ENCODE data around the gene WHRN. TPM values are rescaled to one million over a fixed set of nuclear protein-coding genes. Genes with fewer than 3 reads are reported as not detected.

The WHRN gene
- total RNA-seq, 5 donors from 2014 or later (not counting 1 experiment from before 2014, with no cell fraction given): 11.4 to 46.0 (median 13.0) TPM

GRCh38 chr9:114488398-114489129, 16.7 kb downstream of the WHRN start:
- ATAC-seq (replicated peaks in 1 of 4): no peak
- Mint-ChIP-seq H3K4me3 (no peak overlapping the region), H3K9me3 (no peaks in the 10 kb centered on the region), H3K4me1 (peaks cover 5 to 31% (median 29%) of the 10 kb centered on the region in 3 donors), H3K27ac (peak overlapping the region in 1 of 2 donors; percentile 48), H3K36me3 (no peaks in the 10 kb centered on the region), H3K27me3 (peaks cover 0 to 3% of the 10 kb centered on the region in 2 donors)
- Histone ChIP-seq H3K27ac (ENCODE audit: low read length) (no peak overlapping the region), H3K27me3 (replicated peaks in 1 of 2; ENCODE audit: control insufficient read depth in 2 of 2, extremely low read depth in 1 of 2, insufficient read depth in 2 of 2, low read length in 1 of 2) (no peaks in the 10 kb centered on the region), H3K36me3 (ENCODE audit: control insufficient read depth in 2 of 2, extremely low read depth in 1 of 2, insufficient read depth in 1 of 2, low read length in 1 of 2) (no peaks in the 10 kb centered on the region), H3K4me3 (ENCODE audit: control insufficient read depth in 1 of 2, extremely low read depth in 1 of 2, low read length in 1 of 2) (no peak overlapping the region), H3K4me1 (ENCODE audit: control insufficient read depth in 1 of 2, extremely low read depth in 1 of 2, insufficient read depth in 2 of 2, low read length in 2 of 2) (peaks cover 0 to 20% of the 10 kb centered on the region in 2 experiments), H3K9me3 (no peaks in the 10 kb centered on the region)
- DNase-seq: no peak
- CTCF ChIA-PET: interaction anchor here (1.6 to 4.9 kb wide), 8 partner anchors 11 to 165 kb away, joined by 3 to 32 read pairs (median 9); no protein-coding TSS in a partner anchor
- POLR2A ChIA-PET: no interaction called here
- 94% methylated on average over 2 of the region's 7 CpGs for WGBS (ENCODE audit: insufficient coverage)

GRCh38 chr9:114487607-114488300, 17.5 kb downstream of the WHRN start:
- no peak overlapping the region for H3K4me3 ChIP-seq (ENCODE audit: control insufficient read depth in 1 of 2, extremely low read depth in 1 of 2, low read length in 1 of 2)
- ChIA-PET CTCF (interaction anchor here (0.7 to 4.9 kb wide), 14 partner anchors 12 to 177 kb away, joined by 3 to 32 read pairs (median 4); no protein-coding TSS in a partner anchor), POLR2A (no interaction called here)
- H3K36me3 ChIP-seq (ENCODE audit: control insufficient read depth in 2 of 2, extremely low read depth in 1 of 2, insufficient read depth in 1 of 2, low read length in 1 of 2): no peaks in the 10 kb centered on the region
- Mint-ChIP-seq H3K4me1 (peaks cover 5 to 35% (median 30%) of the 10 kb centered on the region in 3 donors), H3K4me3 (no peak overlapping the region), H3K9me3 (no peaks in the 10 kb centered on the region), H3K27me3 (peaks cover 0 to 3% of the 10 kb centered on the region in 2 donors), H3K27ac (peak overlapping the region; percentile 0 to 7), H3K36me3 (no peaks in the 10 kb centered on the region)
- H3K27ac ChIP-seq (ENCODE audit: low read length): peak overlapping the region; percentile 15
- H3K9me3 ChIP-seq: no peaks in the 10 kb centered on the region
- DNase-seq (peak in 34 of 35 experiments; percentile 10 to 85 (median 44)), ATAC-seq (replicated peaks in 1 of 4) (peak; percentile 60 to 86 (median 74))
- no peaks in the 10 kb centered on the region for H3K27me3 ChIP-seq (replicated peaks in 1 of 2; ENCODE audit: control insufficient read depth in 2 of 2, extremely low read depth in 1 of 2, insufficient read depth in 2 of 2, low read length in 1 of 2)
- WGBS (ENCODE audit: insufficient coverage): 93% methylated on average over 3 of the region's 6 CpGs
- peaks cover 0 to 20% of the 10 kb centered on the region in 2 experiments for H3K4me1 ChIP-seq (ENCODE audit: control insufficient read depth in 1 of 2, extremely low read depth in 1 of 2, insufficient read depth in 2 of 2, low read length in 2 of 2)

GRCh38 chr9:114486205-114486963, 18.9 kb downstream of the WHRN start:
- DNase-seq: no peak
- Mint-ChIP-seq H3K9me3 (no peaks in the 10 kb centered on the region), H3K27ac (peak overlapping the region; percentile 49 to 81), H3K4me3 (no peak overlapping the region), H3K27me3 (peaks cover 0 to 5% of the 10 kb centered on the region in 2 donors), H3K4me1 (peaks cover 5 to 35% (median 30%) of the 10 kb centered on the region in 3 donors), H3K36me3 (no peaks in the 10 kb centered on the region)
- no peaks in the 10 kb centered on the region for H3K36me3 ChIP-seq (ENCODE audit: control insufficient read depth in 2 of 2, extremely low read depth in 1 of 2, insufficient read depth in 1 of 2, low read length in 1 of 2)
- 79% methylated on average over 5 of the region's 7 CpGs for WGBS (ENCODE audit: insufficient coverage)
- H3K27me3 ChIP-seq (replicated peaks in 1 of 2; ENCODE audit: control insufficient read depth in 2 of 2, extremely low read depth in 1 of 2, insufficient read depth in 2 of 2, low read length in 1 of 2): no peaks in the 10 kb centered on the region
- no peaks in the 10 kb centered on the region for H3K9me3 ChIP-seq
- ChIA-PET POLR2A (no interaction called here), CTCF (interaction anchor here (0.6 to 4.9 kb wide), 14 partner anchors 8 to 167 kb away, joined by 3 to 32 read pairs (median 4); no protein-coding TSS in a partner anchor)
- no peak overlapping the region for H3K4me3 ChIP-seq (ENCODE audit: control insufficient read depth in 1 of 2, extremely low read depth in 1 of 2, low read length in 1 of 2)
- peaks cover 0 to 23% of the 10 kb centered on the region in 2 experiments for H3K4me1 ChIP-seq (ENCODE audit: control insufficient read depth in 1 of 2, extremely low read depth in 1 of 2, insufficient read depth in 2 of 2, low read length in 2 of 2)
- no peak for ATAC-seq (replicated peaks in 1 of 4)
- no peak overlapping the region for H3K27ac ChIP-seq (ENCODE audit: low read length)

GRCh38 chr9:114484854-114485443, 20.3 kb downstream of the WHRN start:
- H3K36me3 ChIP-seq (ENCODE audit: control insufficient read depth in 2 of 2, extremely low read depth in 1 of 2, insufficient read depth in 1 of 2, low read length in 1 of 2): no peaks in the 10 kb centered on the region
- H3K4me3 ChIP-seq (ENCODE audit: control insufficient read depth in 1 of 2, extremely low read depth in 1 of 2, low read length in 1 of 2): no peak overlapping the region
- Mint-ChIP-seq H3K27me3 (peaks cover 0 to 3% of the 10 kb centered on the region in 2 donors), H3K9me3 (no peaks in the 10 kb centered on the region), H3K27ac (peak overlapping the region; percentile 74 to 75), H3K4me1 (peaks cover 5 to 41% (median 30%) of the 10 kb centered on the region in 3 donors), H3K4me3 (no peak overlapping the region), H3K36me3 (no peaks in the 10 kb centered on the region)
- H3K9me3 ChIP-seq: no peaks in the 10 kb centered on the region
- ChIA-PET POLR2A (interaction anchor here in 1 of 2 donors (0.7 kb wide), 1 partner anchor 17 kb away, joined by 3 read pairs; no protein-coding TSS in a partner anchor), CTCF (interaction anchor here in 1 of 2 donors (0.6 to 4.9 kb wide), 5 partner anchors 19 to 168 kb away, joined by 3 to 32 read pairs (median 3); no protein-coding TSS in a partner anchor)
- DNase-seq (peak in 5 of 35 experiments; percentile 11 to 50 (median 22)), ATAC-seq (replicated peaks in 1 of 4) (peak; percentile 32 to 90 (median 82))
- no peaks in the 10 kb centered on the region for H3K27me3 ChIP-seq (replicated peaks in 1 of 2; ENCODE audit: control insufficient read depth in 2 of 2, extremely low read depth in 1 of 2, insufficient read depth in 2 of 2, low read length in 1 of 2)
- H3K4me1 ChIP-seq (ENCODE audit: control insufficient read depth in 1 of 2, extremely low read depth in 1 of 2, insufficient read depth in 2 of 2, low read length in 2 of 2): peaks cover 0 to 26% of the 10 kb centered on the region in 2 experiments
- H3K27ac ChIP-seq (ENCODE audit: low read length): no peak overlapping the region
- 41% methylated on average over 8 of the region's 8 CpGs for WGBS (ENCODE audit: insufficient coverage)

GRCh38 chr9:114484215-114484853, 20.9 kb downstream of the WHRN start:
- Histone ChIP-seq H3K4me1 (ENCODE audit: control insufficient read depth in 1 of 2, extremely low read depth in 1 of 2, insufficient read depth in 2 of 2, low read length in 2 of 2) (peaks cover 0 to 26% of the 10 kb centered on the region in 2 experiments), H3K27ac (ENCODE audit: low read length) (no peak overlapping the region), H3K4me3 (ENCODE audit: control insufficient read depth in 1 of 2, extremely low read depth in 1 of 2, low read length in 1 of 2) (no peak overlapping the region), H3K27me3 (replicated peaks in 1 of 2; ENCODE audit: control insufficient read depth in 2 of 2, extremely low read depth in 1 of 2, insufficient read depth in 2 of 2, low read length in 1 of 2) (no peaks in the 10 kb centered on the region), H3K36me3 (ENCODE audit: control insufficient read depth in 2 of 2, extremely low read depth in 1 of 2, insufficient read depth in 1 of 2, low read length in 1 of 2) (no peaks in the 10 kb centered on the region), H3K9me3 (no peaks in the 10 kb centered on the region)
- WGBS (ENCODE audit: insufficient coverage): 60% methylated on average over 5 of the region's 9 CpGs
- no peaks in the 10 kb centered on the region for H3K9me3 Mint-ChIP-seq
- peaks cover 5 to 41% (median 30%) of the 10 kb centered on the region in 3 donors for H3K4me1 Mint-ChIP-seq
- H3K27ac Mint-ChIP-seq: peak overlapping the region; percentile 74 to 75
- peaks cover 0 to 3% of the 10 kb centered on the region in 2 donors for H3K27me3 Mint-ChIP-seq
- ATAC-seq (replicated peaks in 1 of 4) (no peak), DNase-seq (no peak)
- H3K36me3 Mint-ChIP-seq: no peaks in the 10 kb centered on the region
- ChIA-PET CTCF (interaction anchor here in 1 of 2 donors (0.6 to 4.9 kb wide), 4 partner anchors 19 to 169 kb away, joined by 3 to 32 read pairs (median 4); no protein-coding TSS in a partner anchor), POLR2A (interaction anchor here in 1 of 2 donors (0.7 kb wide), 1 partner anchor 18 kb away, joined by 3 read pairs; no protein-coding TSS in a partner anchor)
- H3K4me3 Mint-ChIP-seq: no peak overlapping the region

Data from T-cell (primary cell).